Stimulated activated naive B cell treated with anti-CD40 and anti-IgM and Interleukin-4, amounts not matched to agents 10 μg/mL and 1 μg/mL and 100 μg/mL, for 72 hours (primary cell): Measurements from ENCODE around the gene CD36.

Experiments used
- ATAC-seq, 2 donors: fragments of 150-1000 bp; cut with Tn5 transposase; replicated peaks; 2 replicates each; pipeline ENCODE4 v1.10.0; 2021; ENCODE audit warnings: moderate library complexity in 1 of 2
- DNase-seq: peaks from one replicate; pipeline ENCODE4 v3.0.0; 2021
- H3K27ac Mint-ChIP-seq: one replicate; pipeline ENCODE4 v1.8.0; 2022; ENCODE audit warnings: mild to moderate bottlenecking, mixed read lengths
- H3K27me3 Mint-ChIP-seq, 2 donors: one replicate each; pipeline ENCODE4 v1.8.0; 2022; ENCODE audit warnings: mixed read lengths in 2 of 2
- H3K36me3 Mint-ChIP-seq, 2 donors: one replicate each; pipeline ENCODE4 v1.8.0; 2022; ENCODE audit warnings: mixed read lengths in 2 of 2, mild to moderate bottlenecking in 1 of 2
- H3K4me1 Mint-ChIP-seq, 2 donors: one replicate each; pipeline ENCODE4 v1.8.0; 2022; ENCODE audit warnings: mixed read lengths in 2 of 2, mild to moderate bottlenecking in 1 of 2
- H3K4me3 Mint-ChIP-seq, 2 donors: one replicate each; pipeline ENCODE4 v1.8.0; 2022; ENCODE audit warnings: mild to moderate bottlenecking in 2 of 2, mixed read lengths in 2 of 2, moderate library complexity in 1 of 2
- H3K9me3 Mint-ChIP-seq, 2 donors: one replicate each; pipeline ENCODE4 v1.8.0; 2022; ENCODE audit warnings: mixed read lengths in 2 of 2, mild to moderate bottlenecking in 1 of 2

CD36 gene

DNA sequence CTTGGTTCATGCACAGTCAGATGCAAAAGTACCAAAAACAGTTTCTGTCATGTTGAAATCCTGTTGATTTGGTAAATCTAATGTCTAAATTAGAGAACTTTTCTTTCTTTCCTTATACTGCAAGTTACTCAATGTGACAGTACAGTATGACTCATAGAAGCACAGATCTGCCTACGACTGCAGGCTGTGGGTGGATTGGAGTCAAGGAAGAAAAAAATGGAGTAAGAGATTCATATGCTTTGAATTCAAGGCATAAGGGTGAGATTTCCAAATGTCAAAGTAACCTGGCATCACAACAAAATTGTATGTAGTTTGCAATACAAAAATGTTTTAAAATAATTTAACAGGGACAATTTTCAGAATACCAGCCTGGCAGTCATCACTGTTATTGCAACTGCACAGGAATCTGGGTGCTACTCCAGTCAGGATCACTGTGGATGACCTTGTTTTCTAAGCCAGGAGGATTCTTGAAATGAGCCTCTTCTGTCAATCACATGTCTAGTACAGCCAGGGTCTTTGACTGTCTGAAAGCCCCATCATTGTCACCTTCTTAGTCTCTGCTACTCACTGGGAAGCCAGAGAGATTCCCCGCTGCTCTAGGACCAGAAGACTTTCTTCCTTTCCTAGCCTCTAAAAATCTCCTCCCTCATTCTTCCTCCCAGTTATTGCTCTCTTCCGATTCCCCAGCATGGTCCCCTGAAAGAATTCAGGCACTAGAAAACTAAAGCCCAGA is 83.6 kb downstream of the CD36 start:
- DNase-seq (no peak), ATAC-seq (no peak)
- Mint-ChIP-seq H3K9me3 (peaks cover 0 to 1% of the 10 kb centered on the region in 2 donors), H3K36me3 (no peaks in the 10 kb centered on the region), H3K4me1 (no peaks in the 10 kb centered on the region), H3K4me3 (no peak overlapping the region), H3K27me3 (no peaks in the 10 kb centered on the region), H3K27ac (no peak overlapping the region)

GRCh38 chr7:80722616-80723195 is 84.3 kb downstream of the CD36 start:
- no peak overlapping the region for H3K27ac Mint-ChIP-seq
- ATAC-seq (no peak), DNase-seq (no peak)
- no peaks in the 10 kb centered on the region for H3K36me3 Mint-ChIP-seq
- H3K27me3 Mint-ChIP-seq: no peaks in the 10 kb centered on the region
- H3K4me1 Mint-ChIP-seq: no peaks in the 10 kb centered on the region
- peaks cover 0 to 1% of the 10 kb centered on the region in 2 donors for H3K9me3 Mint-ChIP-seq
- no peak overlapping the region for H3K4me3 Mint-ChIP-seq

GRCh38 chr7:80724249-80724871 is 85.9 kb downstream of the CD36 start:
- Mint-ChIP-seq H3K36me3 (no peaks in the 10 kb centered on the region), H3K4me3 (no peak overlapping the region), H3K27ac (no peak overlapping the region), H3K4me1 (no peaks in the 10 kb centered on the region), H3K9me3 (peaks cover 0 to 1% of the 10 kb centered on the region in 2 donors), H3K27me3 (no peaks in the 10 kb centered on the region)
- DNase-seq (no peak), ATAC-seq (no peak)

- H3K9me3 Mint-ChIP-seq: peaks cover 0 to 1% of the 10 kb centered on the region in 2 donors
- H3K36me3 Mint-ChIP-seq: no peaks in the 10 kb centered on the region
- no peaks in the 10 kb centered on the region for H3K4me1 Mint-ChIP-seq
- H3K27me3 Mint-ChIP-seq: no peaks in the 10 kb centered on the region
- no peak for ATAC-seq
- H3K4me3 Mint-ChIP-seq: no peak overlapping the region
- H3K27ac Mint-ChIP-seq: no peak overlapping the region
- DNase-seq: no peak
Measured at GRCh38 chr7:80725181-80725611, 86.8 kb downstream of the CD36 start.
